DND-41 (cell line): ENCODE measurements around the gene RAPGEF2.

Source experiments
- CTCF ChIP-seq: IDR thresholded peaks from 2 replicates; pipeline ENCODE4 v1.5.1; 2012; ENCODE audit warnings: borderline replicate concordance, low read length, moderate library complexity, mild to moderate bottlenecking; ENCODE audit not compliant: poor library complexity, severe bottlenecking; ENCODE audit errors: extremely low read depth
- EZH2 ChIP-seq: IDR thresholded peaks from 3 replicates; pipeline ENCODE4 v1.6.1; 2012; ENCODE audit warnings: borderline replicate concordance, low read depth, mild to moderate bottlenecking, moderate library complexity, low read length, inconsistent platforms; ENCODE audit not compliant: severe bottlenecking

DNA sequence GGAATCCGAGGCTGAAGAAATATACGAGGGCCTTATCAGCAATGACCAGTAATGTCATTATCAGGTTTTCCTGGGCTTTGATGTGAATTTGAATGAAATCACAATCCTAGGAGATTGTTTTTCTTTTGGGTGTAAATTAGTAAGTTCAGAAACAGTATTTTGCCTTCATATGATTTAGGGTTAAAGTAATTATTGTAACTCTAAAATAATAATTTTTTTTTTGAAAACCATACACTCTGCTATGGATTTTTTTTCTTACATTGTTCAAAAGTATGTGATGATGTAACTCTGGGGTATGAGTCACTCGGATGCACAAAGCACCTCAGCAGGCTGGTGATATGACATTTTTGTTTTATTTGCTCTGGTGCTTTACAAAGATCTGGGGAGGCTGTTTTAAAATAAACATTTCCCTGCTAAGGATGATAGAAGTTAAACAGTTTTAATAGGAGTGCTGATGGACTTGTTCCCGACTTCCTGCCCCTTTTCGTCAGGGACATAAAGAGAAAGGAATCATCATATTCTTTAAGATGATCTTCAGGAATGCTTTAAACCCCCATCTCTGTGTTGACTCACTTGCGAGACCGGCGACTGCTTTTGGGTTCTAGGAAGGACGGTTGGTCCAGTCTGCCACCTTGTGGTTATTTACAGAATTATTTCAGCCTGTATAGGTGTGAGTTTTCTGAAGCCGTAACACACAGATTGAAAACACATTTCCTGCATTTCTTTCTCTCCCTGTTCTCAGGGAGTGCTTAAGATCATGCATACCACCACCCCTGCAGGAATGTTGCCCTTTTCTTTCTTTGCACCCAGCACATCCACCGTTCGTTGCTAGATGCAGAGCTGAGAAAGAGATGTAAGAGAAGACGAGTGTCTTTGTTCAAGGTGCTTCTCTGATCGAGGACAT, 72.5 kb downstream of the RAPGEF2 start:
- TF ChIP-seq CTCF (peak; percentile 76), EZH2 (no peak)
